Spleen (tissue), 7 donors: ENCODE results near the gene OR7C1.
"Not testable (repeated sequence)": the region's sequence is repeated elsewhere in the genome, so short reads cannot be mapped to it uniquely, and the experiment has no call there.

ENCODE experiments used
- CTCF ChIP-seq, 11 experiments: fragments of 200-600 bp in 7 of 11; fragments of 450-650 bp in 4 of 11; sonication (generic) in 4 of 11; IDR thresholded peaks in 8 of 11; conservative IDR thresholded peaks in 3 of 11; 1 replicate in 7 of 11; 2 replicates in 4 of 11; pipeline versions ENCODE4 v1.4.0 to v1.8.0; 2016 to 2021; ENCODE audit warnings: antibody characterized with exemption in 11 of 11, inconsistent platforms in 4 of 11, mild to moderate bottlenecking in 1 of 11
- POLR2AphosphoS5 ChIP-seq, 3 donors: sonication (generic); formaldehyde crosslinking; IDR thresholded peaks; one replicate each; pipeline ENCODE4 v1.5.1; 2017; ENCODE audit warnings: antibody characterized with exemption in 3 of 3
- donor health status: DM: no; HTN: no; CAD: no; lungs with moderate emphysema.
- donor health status: DM: no; HTN: no; CAD: no.
- donor health status: DM: no; HTN: no; CAD: no.

DNA sequence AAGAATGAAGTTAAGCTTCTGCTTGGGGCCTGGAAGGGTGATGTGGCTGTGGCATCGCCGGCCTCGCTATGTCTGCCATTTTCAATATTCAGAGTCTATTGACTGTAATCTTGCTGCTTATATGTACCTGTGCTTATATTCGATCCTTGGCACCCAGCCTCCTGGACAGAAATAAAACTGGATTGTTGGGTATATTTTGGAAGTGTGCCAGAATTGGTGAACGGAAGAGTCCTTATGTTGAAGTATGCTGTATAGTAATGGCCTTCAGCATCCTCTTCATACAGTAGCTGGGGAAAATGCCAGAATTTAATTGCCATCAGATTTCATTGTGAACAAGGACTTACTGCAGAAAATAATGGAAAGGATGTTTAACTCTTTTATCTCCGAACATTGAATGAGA, 42.7 kb downstream of the OR7C1 start:
- TF ChIP-seq POLR2AphosphoS5 (IDR thresholded peaks at IDR 0.05); CTCF (IDR thresholded peaks at IDR 0.05 in 8 of 11, conservative IDR thresholded peaks at IDR 0.05 in 3 of 11): not testable (repeated sequence)
